SU-DHL-6 (cell line): ENCODE measurements around the gene ZNF710.

Source experiments
- EZH2phosphoT487 ChIP-seq: fragments of 200-600 bp; sonication (generic), shearing (Covaris generic); conservative IDR thresholded peaks from 2 replicates; pipeline ENCODE4 v1.6.1; 2018; ENCODE audit warnings: mild to moderate bottlenecking, antibody characterized with exemption, low read length, moderate library complexity, mixed read lengths
- TF ChIP-seq, protein P1 (sequence below): fragments of 200-600 bp; sonication (generic); IDR thresholded peaks from one replicate; pipeline ENCODE4 v1.5.1; 2017; ENCODE audit warnings: antibody characterized with exemption, mild to moderate bottlenecking, low read length, moderate library complexity; ENCODE audit not compliant: insufficient read depth, poor library complexity, severe bottlenecking

DNA sequence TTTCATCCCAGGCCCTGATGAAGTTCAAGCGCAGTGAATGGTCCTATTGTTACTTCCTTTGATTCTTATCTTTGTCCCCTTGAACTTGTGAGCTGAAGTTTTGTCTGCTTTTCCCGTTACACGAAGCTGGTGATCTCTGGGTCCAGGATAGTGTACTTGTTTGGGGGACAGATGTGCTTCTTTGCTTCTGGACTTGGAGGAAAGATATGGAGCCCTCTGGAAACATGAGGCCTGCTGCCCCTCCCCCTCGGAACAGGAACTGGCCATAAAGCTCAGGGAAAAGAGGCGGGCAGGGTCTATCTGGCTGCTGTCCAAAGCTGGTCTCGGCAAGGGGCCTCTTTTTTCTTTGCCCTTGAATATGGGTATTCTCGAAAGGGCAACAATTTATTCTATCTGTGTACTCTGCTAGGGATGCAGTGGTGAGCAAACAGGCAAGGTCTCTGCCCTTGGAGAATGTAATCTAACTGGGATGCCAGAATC is 53.5 kb downstream of the ZNF710 start:
- TF ChIP-seq, protein P1, sequence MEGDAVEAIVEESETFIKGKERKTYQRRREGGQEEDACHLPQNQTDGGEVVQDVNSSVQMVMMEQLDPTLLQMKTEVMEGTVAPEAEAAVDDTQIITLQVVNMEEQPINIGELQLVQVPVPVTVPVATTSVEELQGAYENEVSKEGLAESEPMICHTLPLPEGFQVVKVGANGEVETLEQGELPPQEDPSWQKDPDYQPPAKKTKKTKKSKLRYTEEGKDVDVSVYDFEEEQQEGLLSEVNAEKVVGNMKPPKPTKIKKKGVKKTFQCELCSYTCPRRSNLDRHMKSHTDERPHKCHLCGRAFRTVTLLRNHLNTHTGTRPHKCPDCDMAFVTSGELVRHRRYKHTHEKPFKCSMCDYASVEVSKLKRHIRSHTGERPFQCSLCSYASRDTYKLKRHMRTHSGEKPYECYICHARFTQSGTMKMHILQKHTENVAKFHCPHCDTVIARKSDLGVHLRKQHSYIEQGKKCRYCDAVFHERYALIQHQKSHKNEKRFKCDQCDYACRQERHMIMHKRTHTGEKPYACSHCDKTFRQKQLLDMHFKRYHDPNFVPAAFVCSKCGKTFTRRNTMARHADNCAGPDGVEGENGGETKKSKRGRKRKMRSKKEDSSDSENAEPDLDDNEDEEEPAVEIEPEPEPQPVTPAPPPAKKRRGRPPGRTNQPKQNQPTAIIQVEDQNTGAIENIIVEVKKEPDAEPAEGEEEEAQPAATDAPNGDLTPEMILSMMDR: no peak
- TF ChIP-seq EZH2phosphoT487: no peak
